GM19238 (cell line): ENCODE data around the gene EVA1C.
"Not testable (repeated sequence)": the region's sequence is repeated elsewhere in the genome, so short reads cannot be mapped to it uniquely, and the experiment has no call there.

ENCODE experiments used
- DNase-seq: peaks from one replicate; pipeline ENCODE4 v3.0.0; 2011; ENCODE audit warnings: low spot score; ENCODE audit not compliant: insufficient read length

EVA1C gene

GRCh38 chr21:32390537-32391224 is 21.8 kb upstream of the EVA1C start:
- DNase-seq = not testable (repeated sequence)

DNA sequence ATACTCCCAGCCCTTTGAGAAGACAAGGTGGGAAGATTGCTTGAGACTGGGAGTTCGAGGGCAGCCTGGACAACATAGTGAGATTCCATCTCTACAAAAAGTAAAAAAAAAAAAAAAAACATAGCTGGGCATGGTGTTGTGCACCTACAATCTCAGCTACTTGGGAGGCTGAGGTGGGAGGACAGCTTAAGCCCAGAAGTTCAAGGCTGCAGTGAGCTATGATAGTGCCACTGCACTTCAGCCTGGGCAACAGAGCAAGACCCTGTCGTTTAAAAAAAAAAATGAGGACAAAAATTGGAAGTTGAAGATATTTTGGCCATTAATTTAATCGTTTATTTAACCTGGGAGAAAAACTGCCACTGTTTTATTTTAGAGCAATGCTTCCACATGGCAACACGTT is 20.8 kb upstream of the EVA1C start:
- DNase-seq = no peak

GRCh38 chr21:32392299-32392879 is 20.1 kb upstream of the EVA1C start:
- DNase-seq = no peak

DNA sequence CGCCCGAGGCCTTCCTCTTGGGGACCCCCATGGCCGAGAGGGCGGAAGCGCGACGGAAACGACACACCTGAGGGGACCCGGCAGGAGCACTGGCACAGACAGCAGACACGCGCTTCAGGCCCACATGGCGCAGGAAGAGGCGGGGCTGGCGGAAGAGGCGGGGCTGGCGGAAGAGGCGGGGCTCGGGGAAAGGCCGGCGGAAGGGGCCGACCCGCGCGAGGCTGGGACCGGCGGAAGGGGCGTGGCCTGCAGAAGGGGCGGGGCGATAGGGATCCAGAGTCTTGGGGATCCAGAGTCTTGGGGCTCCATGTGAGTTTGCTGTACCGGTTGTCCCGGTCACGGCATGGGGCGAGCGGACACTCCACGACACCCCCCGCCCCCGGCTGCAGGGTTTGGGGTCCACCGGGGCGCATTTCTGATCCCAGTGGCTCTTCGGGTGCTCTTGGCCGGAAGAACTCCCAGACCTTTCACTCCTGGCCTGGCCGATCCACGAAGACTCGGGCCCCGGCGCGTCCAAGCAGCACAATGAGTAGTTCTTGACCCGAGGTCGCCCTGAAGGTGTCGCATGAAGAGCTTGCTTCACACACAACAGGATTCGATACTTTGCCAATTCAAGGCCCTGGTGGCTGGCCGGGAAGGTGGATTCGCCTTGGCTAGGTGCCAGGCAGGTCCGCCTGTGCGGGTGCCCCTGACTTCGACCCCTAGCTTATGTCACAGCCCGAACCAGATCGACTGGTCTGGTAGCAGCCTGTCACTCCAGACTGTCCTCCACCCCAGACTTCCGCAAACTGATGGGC is 19.4 kb upstream of the EVA1C start, which contains the start of gene URB1:
TSS of gene URB1 (minus strand) at position 133 of the 797 bp plus-strand sequence. CDS start at position 31, 102 bp downstream.
- DNase-seq = peak; percentile 90

DNA sequence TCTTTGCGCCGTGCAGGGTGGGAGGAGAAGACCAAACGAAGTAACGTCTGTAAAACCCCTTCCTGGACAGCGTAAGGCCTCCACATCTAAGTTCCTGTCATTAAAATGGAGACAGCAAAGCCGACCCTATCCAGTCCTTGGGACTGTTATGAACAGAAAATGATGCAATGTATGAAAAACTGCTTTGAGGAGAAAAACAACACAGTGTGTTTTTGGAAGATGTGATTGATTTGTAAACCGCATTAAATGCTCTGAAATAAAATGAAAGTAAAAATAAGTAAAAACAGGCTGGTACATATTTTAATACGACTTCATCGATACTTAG is 18.9 kb upstream of the EVA1C start:
- no peak for DNase-seq

DNA sequence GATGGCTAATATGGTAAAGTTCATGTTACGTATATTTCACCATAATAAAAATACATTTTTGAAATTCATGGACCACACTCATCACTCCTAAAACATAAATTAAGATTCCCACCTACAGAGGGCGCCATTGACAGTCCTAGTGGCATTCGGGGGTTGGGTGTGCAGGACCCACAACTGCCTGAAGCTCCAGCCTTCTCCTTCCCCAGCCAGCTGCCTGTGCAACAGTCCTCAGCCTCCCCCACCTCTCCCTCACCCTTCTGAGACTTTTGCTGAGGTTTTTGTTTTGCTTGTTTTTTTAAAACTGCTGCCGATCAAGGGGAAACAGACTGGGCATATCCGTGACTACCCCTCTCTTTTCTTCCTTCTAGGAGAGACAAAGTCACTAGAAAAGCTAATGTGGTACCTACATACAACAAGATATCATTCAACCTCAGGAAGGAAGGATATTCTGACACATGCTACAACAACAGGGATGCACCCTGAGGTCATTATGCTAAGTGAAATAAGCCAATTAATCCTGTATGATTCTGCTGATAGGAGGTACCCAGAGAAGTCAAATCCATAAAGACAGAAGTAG is 9.2 kb upstream of the EVA1C start:
- DNase-seq = no peak

GRCh38 chr21:32406405-32406804 is 6.1 kb upstream of the EVA1C start:
- no peak for DNase-seq

- DNase-seq = no peak
Observed at GRCh38 chr21:32410291-32410690, 2.2 kb upstream of the EVA1C start.

DNA sequence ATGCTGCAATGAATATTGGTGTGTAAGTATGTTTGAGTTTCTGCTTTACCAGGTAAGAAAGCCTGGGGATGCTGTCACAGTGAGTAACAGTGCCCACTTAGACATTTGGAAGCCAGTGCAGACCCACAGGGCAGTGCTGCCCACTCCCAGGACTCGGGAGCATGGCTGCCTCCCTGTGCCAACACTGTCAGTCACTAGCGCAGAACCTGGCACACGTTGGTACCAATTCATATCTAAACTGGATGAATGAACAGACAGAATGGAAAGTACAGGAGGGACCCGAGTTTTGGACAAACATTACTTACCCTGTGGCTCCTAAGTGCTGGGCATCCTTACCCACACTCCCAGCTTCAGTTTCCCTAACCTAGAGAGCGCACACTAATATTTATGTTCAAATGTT is 1.6 kb upstream of the EVA1C start:
- no peak for DNase-seq

DNA sequence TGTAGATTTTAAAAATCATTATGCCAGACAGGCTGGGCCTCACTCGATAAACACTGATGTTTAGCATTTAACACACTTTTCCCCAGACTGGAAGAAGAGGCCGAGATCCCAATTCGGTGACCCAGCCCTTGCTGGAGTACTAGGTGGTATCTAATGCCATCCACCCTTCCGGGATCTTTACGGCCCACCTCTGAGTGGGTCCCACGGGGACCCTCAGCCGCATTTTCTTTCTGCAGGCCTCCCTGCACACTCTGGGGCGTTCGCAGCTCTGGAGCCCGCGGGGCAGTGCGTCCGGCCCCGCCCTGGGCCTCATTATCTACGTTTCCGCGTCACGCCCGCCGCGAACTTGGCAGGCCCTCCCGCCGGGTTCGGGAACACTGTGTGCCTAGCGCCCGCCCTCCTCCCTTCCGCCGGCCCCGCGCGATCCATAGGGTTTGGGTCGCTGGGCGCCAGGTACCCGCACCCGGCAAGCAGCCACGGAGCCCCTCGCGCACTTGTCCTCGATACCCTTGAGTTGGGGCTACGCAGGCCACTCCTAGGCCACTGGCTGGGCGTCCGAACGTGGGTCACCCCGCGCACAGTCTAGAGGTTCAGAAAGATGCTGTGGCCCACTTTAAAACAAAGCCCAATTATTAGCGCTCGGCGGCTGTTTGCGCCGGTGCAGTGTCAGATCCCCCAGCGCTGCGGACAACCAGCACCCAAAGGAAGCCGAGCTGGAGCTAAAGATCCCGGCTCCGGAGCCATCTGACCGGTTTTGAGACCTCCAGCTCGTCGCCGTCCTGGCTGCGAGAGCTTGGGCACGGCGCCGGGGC is 950 bp upstream of the EVA1C start:
- DNase-seq = no peak

- no peak for DNase-seq
Observed at GRCh38 chr21:32413015-32413504, 554 bp downstream of the EVA1C start.

DNA sequence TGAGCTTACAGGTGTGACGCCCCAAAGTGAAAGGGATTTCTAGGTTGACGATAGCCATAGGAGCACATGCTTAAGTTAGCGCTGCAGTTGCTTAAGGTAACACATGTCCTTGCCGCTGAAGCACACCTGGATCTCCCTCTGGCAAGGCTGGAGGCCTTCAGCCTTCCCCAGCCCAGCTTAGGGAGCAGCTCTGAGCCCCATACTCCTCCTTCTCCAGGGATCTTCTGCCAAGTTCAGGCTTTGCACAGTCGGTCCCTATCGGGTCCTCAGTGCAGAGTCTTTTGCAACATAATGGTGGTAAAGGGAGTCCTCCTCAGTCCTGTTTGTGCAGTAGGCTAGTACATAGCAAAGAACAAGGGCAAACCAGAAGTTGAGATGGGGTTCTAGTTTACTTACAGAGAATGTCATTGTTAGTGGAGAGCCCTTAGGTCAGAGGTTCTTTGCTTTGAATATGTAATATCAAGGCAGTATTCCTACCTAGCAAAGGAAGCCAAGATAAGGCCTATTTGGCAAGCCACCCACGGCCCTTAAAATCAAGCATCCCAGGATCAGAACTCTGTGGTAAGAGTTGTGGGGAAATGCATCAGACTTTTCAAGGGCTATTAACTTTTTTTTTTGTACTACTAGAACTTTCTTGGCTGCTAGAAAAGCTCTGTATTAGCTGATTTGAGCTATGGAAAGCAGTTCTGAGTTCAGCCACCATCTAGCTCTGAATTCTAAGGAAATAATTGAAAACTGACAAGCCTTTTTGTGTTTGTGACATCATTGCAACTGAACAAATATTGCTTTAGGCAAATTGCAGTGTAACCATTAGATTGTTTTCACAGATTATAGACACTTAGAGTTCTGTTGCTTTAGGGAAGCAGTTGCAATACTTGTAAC is 1.4 kb downstream of the EVA1C start:
- DNase-seq = no peak

DNA sequence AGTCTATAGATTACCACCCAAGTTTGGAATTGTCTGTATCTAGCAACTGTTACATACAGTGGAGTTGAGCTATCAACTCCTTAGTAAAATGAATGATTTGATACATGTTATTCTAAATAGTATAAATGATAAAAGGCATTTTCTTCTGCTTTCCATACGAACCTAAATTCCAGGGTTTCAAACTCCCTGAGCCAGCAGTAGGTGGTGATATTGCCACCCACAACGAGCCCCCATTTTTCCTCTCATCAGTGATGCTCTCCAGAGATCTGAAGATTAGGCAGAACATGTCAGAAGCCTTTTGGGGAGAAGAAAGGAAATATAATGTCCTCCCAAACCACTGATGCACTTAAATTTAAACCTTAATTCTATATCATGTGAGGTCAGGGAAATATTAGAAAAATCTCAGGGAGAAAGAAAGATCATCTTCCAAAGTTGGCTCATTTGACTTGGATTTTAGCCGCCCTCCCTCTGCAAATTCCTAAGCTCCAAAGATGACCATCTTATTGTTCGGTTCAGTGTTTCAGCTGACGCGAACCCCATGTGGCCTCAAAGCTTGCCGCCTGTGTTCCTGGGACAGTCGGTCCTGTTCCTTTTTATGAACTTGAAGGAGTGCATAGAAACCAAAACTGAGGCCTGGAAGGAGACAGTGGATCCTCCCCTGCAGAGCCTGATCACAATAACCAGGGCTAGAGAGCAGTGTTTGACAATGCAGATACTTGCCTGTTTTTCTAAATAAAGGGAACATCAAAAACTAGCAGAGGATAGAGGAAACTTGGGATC is 2.3 kb downstream of the EVA1C start:
- DNase-seq = no peak

DNA sequence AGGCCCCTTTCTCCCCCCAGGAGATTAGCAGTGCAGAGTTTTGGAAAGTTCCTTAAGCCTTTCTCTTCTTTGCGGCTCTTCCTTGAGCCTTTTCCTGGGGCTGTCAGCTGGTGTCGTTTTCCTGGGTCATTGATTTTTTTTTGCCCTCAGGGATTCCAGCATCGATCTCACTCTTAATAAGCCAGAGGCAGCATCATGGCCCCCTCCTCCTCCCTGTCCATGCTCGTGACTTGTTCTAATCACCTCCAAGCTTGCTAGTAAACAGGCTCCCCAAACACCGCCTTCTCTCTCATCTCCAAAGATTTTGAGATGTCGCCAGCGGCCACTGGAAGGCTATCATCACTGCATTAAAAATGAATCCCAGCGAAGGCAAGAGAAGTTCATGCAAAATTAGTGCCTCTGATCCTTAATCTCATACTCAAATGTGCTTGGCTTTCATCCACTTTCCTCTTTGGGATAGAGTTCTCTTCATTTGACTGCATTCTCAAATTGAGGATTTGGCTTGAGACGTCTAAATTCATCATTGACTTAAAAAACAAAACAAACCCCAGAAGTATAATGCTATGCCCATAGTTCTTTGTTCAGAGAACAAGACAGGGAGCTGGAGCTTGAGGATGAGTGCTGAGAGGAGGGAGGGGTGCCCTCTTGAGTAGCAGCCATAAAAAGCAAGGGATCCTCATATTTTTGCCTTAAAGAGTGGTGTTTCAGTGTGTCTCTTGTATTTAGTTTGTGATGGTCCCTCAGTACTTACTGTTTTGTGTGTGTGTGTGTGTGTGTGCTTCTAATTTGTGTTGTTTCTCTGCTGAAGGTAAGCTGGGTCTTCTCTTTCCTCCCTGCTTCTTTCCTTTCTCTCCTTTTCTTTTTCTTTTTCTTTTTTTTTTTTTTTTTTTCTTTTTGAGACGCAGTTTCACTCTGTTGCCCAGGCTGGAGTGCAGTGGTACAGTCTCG is 3.2 kb downstream of the EVA1C start:
- DNase-seq = no peak

DNA sequence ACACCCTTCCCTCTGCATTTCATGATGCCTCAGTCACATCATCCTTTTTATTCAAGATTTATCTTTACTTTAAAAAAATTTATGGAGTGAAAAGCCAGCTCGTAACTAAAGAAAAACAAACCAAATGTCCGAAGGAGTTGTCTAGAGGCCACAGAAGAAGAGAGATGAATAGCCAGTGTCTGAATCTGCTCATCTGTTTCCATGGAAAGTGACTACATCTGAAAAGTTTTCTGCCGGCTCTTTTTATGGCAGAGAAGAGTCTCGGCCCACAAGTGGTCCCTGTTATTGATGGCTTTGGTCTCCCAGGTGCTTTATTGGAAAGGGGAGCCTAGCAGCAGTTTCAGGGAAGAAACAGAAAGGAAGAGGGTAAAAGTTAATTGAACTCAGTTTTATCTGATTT is 5.6 kb downstream of the EVA1C start:
- DNase-seq = no peak

DNA sequence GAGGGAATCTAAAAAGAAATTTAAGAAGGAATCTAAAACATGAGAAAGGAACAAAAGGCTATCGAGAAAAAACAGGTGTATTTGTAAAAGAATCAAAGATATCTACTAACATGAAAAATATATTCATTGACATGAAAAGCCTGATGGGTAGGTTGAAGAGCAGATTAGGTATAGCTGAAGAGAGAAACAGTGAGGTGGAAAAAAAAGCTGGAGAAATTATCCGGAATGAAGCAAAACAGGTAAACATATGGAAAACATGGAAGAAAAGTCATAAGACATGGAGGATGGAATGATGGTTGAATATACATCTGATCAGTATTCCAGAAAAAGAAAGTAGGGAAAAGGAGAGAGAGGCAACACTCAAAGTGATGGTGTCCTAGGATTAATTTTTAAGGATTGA is 9.6 kb downstream of the EVA1C start:
- DNase-seq = no peak

GRCh38 chr21:32423320-32424190 is 11.0 kb downstream of the EVA1C start:
- no peak for DNase-seq
